GM21423 (cell line): ENCODE measurements around the gene SLC25A29.

Experiments used
- ATAC-seq: cut with Tn5 transposase; IDR thresholded peaks from one replicate; pipeline ENCODE4 v1.9.1; 2021; ENCODE audit warnings: mild to moderate bottlenecking, moderate library complexity; ENCODE audit not compliant: unreplicated experiment

SLC25A29 gene

GRCh38 chr14:100332071-100332639 lies 25.9 kb upstream of the SLC25A29 start:
- ATAC-seq, result no peak

- ATAC-seq, result no peak
Observed at GRCh38 chr14:100330388-100330931, 24.2 kb upstream of the SLC25A29 start.

- ATAC-seq, result no peak
Observed at GRCh38 chr14:100330007-100330344, 23.7 kb upstream of the SLC25A29 start.

GRCh38 chr14:100329233-100330006 lies 23.2 kb upstream of the SLC25A29 start:
- no peak for ATAC-seq

- no peak for ATAC-seq
Observed at GRCh38 chr14:100328495-100329163, 22.4 kb upstream of the SLC25A29 start.

- ATAC-seq, result no peak
Observed at GRCh38 chr14:100327128-100327527, 20.9 kb upstream of the SLC25A29 start.

- no peak for ATAC-seq
Observed at GRCh38 chr14:100325958-100326357, 19.7 kb upstream of the SLC25A29 start.

GRCh38 chr14:100325231-100325632 lies 19.0 kb upstream of the SLC25A29 start:
- no peak for ATAC-seq

- ATAC-seq, result no peak
Observed at GRCh38 chr14:100323942-100324307, 17.7 kb upstream of the SLC25A29 start.

GRCh38 chr14:100323121-100323941 lies 17.1 kb upstream of the SLC25A29 start, which contains the start of gene SLC25A47:
Gene SLC25A47, plus strand, starts transcription at chr14:100323339. Its CDS starts 76 bp downstream, at chr14:100323415.
- ATAC-seq, result no peak

GRCh38 chr14:100322138-100322957 lies 16.1 kb upstream of the SLC25A29 start:
- ATAC-seq, result no peak

- no peak for ATAC-seq
Observed at GRCh38 chr14:100321473-100322137, 15.4 kb upstream of the SLC25A29 start.

GRCh38 chr14:100320157-100320856 lies 14.1 kb upstream of the SLC25A29 start:
- no peak for ATAC-seq

GRCh38 chr14:100317912-100318808 lies 11.9 kb upstream of the SLC25A29 start:
- peak; percentile 83 for ATAC-seq

GRCh38 chr14:100317389-100317788 lies 11.1 kb upstream of the SLC25A29 start:
- no peak for ATAC-seq

- ATAC-seq, result no peak
Observed at GRCh38 chr14:100314724-100315123, 8.5 kb upstream of the SLC25A29 start.

- ATAC-seq, result no peak
Observed at GRCh38 chr14:100313464-100314230, 7.4 kb upstream of the SLC25A29 start.
